Testis (tissue), 3 donors: ENCODE data around the gene PTPRK. TPM values are rescaled to one million over a fixed set of nuclear protein-coding genes. Genes with fewer than 3 reads are reported as not detected.

Experiments used
- DNase-seq: peaks from one replicate; pipeline ENCODE4 v3.0.0-alpha.2; 2019
- H3K27ac ChIP-seq, 2 donors: fragments of 200-600 bp; sonication (generic); one replicate each; pipeline ENCODE4 v1.5.1; 2019
- H3K27me3 ChIP-seq: fragments of 200-600 bp; sonication (generic); one replicate; pipeline ENCODE4 v1.5.1; 2019
- H3K36me3 ChIP-seq: fragments of 200-600 bp; sonication (generic); one replicate; pipeline ENCODE4 v1.5.1; 2017; ENCODE audit warnings: low read depth; ENCODE audit errors: missing control alignments
- H3K4me1 ChIP-seq: fragments of 200-600 bp; sonication (generic); one replicate; pipeline ENCODE4 v1.5.1; 2019
- H3K4me3 ChIP-seq, 2 donors: fragments of 200-600 bp; sonication (generic); one replicate each; pipeline ENCODE4 v1.5.1; 2017 to 2019
- H3K9me3 ChIP-seq: fragments of 200-600 bp; sonication (generic); one replicate; pipeline ENCODE4 v1.5.1; 2017
- CTCF ChIP-seq, 3 experiments: fragments of 450-650 bp in 2 of 3; fragments of 200-600 bp in 1 of 3; sonication (generic) in 1 of 3; IDR thresholded peaks; one replicate each; pipeline ENCODE4 v1.5.1; 2016 to 2019; ENCODE audit warnings: antibody characterized with exemption in 3 of 3, mild to moderate bottlenecking in 2 of 3, moderate library complexity in 1 of 3
- POLR2A ChIP-seq: fragments of 450-650 bp; IDR thresholded peaks from one replicate; pipeline ENCODE4 v1.6.1; 2017; ENCODE audit warnings: antibody characterized with exemption, mild to moderate bottlenecking, moderate library complexity
- WGBS, 2 donors: methylation state at CpG; one replicate each; pipeline ENCODE4 v1.1.5; 2018; 5-methylcytosine and 5-hydroxymethylcytosine counted together
- intact Hi-C: fragments of 100-400 bp; cut with DNase I; formaldehyde crosslinking; loops from one replicate; pipeline ENCODE4 v1.15.1; 2023; ENCODE audit warnings: low total_unique reads
- polyA plus RNA-seq: library from polyadenylated mRNA; stranded (reverse); fragments of 350-450 nt; fragmentation: Illumina TruSeq; extraction: RNeasy Lipid Tissue Mini Kit (QIAGEN cat#74804); gene quantifications from one replicate; pipeline ENCODE4 v1.2.3, GENCODE V29; 2014; ENCODE audit warnings: low read depth, low replicate concordance; ENCODE audit not compliant: insufficient read depth
- total RNA-seq, 2 donors: library from RNA; depleted of rRNA; stranded (reverse); fragments of >200 nt; gene quantifications; one replicate each; pipeline ENCODE4 v1.2.3, GENCODE V29; 2016

Gene PTPRK
- total and polyA plus RNA-seq, 3 donors from 2014 or later = 9.1 to 13.3 (median 12.5) TPM

GRCh38 chr6:128337619-128338018, 182.8 kb downstream of the PTPRK start:
- Histone ChIP-seq H3K36me3 (no peaks in the 10 kb centered on the region), H3K4me1 (no peaks in the 10 kb centered on the region), H3K27ac (no peak overlapping the region), H3K27me3 (no peaks in the 10 kb centered on the region), H3K4me3 (no peak overlapping the region), H3K9me3 (no peaks in the 10 kb centered on the region)
- 71 to 82% methylated on average over 1 of the region's 1 CpG for WGBS, 2 donors
- no peak for DNase-seq
- TF ChIP-seq POLR2A (no peak), CTCF (IDR thresholded peaks at IDR 0.05) (no peak)
- intact Hi-C loops = no loop called here

- intact Hi-C loops = no loop called here
- Histone ChIP-seq H3K4me3 (no peak overlapping the region), H3K4me1 (no peaks in the 10 kb centered on the region), H3K9me3 (no peaks in the 10 kb centered on the region), H3K36me3 (no peaks in the 10 kb centered on the region), H3K27ac (no peak overlapping the region), H3K27me3 (no peaks in the 10 kb centered on the region)
- no peak for TF ChIP-seq POLR2A
- no peak for TF ChIP-seq CTCF (IDR thresholded peaks at IDR 0.05)
- DNase-seq = no peak
- WGBS, 2 donors = 57 to 61% methylated on average over 3 of the region's 3 CpGs
Observed at GRCh38 chr6:128336436-128337095, 183.8 kb downstream of the PTPRK start.

- Histone ChIP-seq H3K27me3 (no peaks in the 10 kb centered on the region), H3K4me1 (no peaks in the 10 kb centered on the region), H3K27ac (no peak overlapping the region), H3K9me3 (no peaks in the 10 kb centered on the region), H3K4me3 (no peak overlapping the region), H3K36me3 (no peaks in the 10 kb centered on the region)
- no peak for TF ChIP-seq POLR2A
- no peak for TF ChIP-seq CTCF (IDR thresholded peaks at IDR 0.05)
- intact Hi-C loops = no loop called here
- WGBS, 2 donors = 65 to 75% methylated on average over 1 of the region's 1 CpG
- no peak for DNase-seq
Observed at GRCh38 chr6:128335963-128336362, 184.4 kb downstream of the PTPRK start.

GRCh38 chr6:128333581-128334223, 186.7 kb downstream of the PTPRK start:
- no peak for DNase-seq
- no peaks in the 10 kb centered on the region for H3K4me1 ChIP-seq
- no peak overlapping the region for H3K27ac ChIP-seq
- TF ChIP-seq POLR2A = no peak
- TF ChIP-seq CTCF (IDR thresholded peaks at IDR 0.05) = no peak
- H3K9me3 ChIP-seq = no peaks in the 10 kb centered on the region
- H3K4me3 ChIP-seq = no peak overlapping the region
- H3K27me3 ChIP-seq = no peaks in the 10 kb centered on the region
- H3K36me3 ChIP-seq = no peaks in the 10 kb centered on the region
- 66 to 69% methylated on average over 5 of the region's 5 CpGs for WGBS, 2 donors
- intact Hi-C loops = no loop called here

- intact Hi-C loops = no loop called here
- WGBS, 2 donors = 93 to 96% methylated on average over 2 to 3 of the region's 3 CpGs
- Histone ChIP-seq H3K4me3 (no peak overlapping the region), H3K36me3 (no peaks in the 10 kb centered on the region), H3K27me3 (no peaks in the 10 kb centered on the region), H3K9me3 (no peaks in the 10 kb centered on the region), H3K27ac (no peak overlapping the region), H3K4me1 (no peaks in the 10 kb centered on the region)
- TF ChIP-seq POLR2A (no peak), CTCF (IDR thresholded peaks at IDR 0.05) (no peak)
- peak; percentile 25 for DNase-seq
Observed at GRCh38 chr6:128327890-128328289, 192.5 kb downstream of the PTPRK start.
